ENCODE data around the gene RAP2A.

RAP2A gene

GRCh38 chr13:97505017-97505416, 71.0 kb downstream of the RAP2A start:
- TF ChIP-seq CTCF (IDR thresholded peaks at IDR 0.05; ENCODE audit: poor library complexity, severe bottlenecking): no peak
- no peak for ATAC-seq (ENCODE audit: low read depth)
- no peak overlapping the region for H3K27ac ChIP-seq (ENCODE audit: poor library complexity, severe bottlenecking)
- H3K36me3 ChIP-seq (ENCODE audit: low read depth): no peaks in the 10 kb centered on the region
- no peaks in the 10 kb centered on the region for H3K4me1 ChIP-seq (ENCODE audit: insufficient read depth, poor library complexity, severe bottlenecking)
- H3K9me3 ChIP-seq (ENCODE audit: severe bottlenecking): no peaks in the 10 kb centered on the region
- H3K4me3 ChIP-seq (ENCODE audit: severe bottlenecking): no peak overlapping the region
- no peak for DNase-seq (ENCODE audit: low spot score)
- H3K27me3 ChIP-seq (ENCODE audit: insufficient read depth, poor library complexity, severe bottlenecking): no peaks in the 10 kb centered on the region

- TF ChIP-seq CTCF (IDR thresholded peaks at IDR 0.05; ENCODE audit: poor library complexity, severe bottlenecking): no peak
- ATAC-seq (ENCODE audit: low read depth): no peak
Observed at GRCh38 chr13:97506511-97506910, 72.5 kb downstream of the RAP2A start.

GRCh38 chr13:97512732-97513131, 78.8 kb downstream of the RAP2A start:
- Histone ChIP-seq H3K27ac (ENCODE audit: poor library complexity, severe bottlenecking) (no peak overlapping the region), H3K4me3 (ENCODE audit: severe bottlenecking) (no peak overlapping the region), H3K36me3 (ENCODE audit: low read depth) (no peaks in the 10 kb centered on the region), H3K27me3 (ENCODE audit: insufficient read depth, poor library complexity, severe bottlenecking) (no peaks in the 10 kb centered on the region), H3K4me1 (ENCODE audit: insufficient read depth, poor library complexity, severe bottlenecking) (no peaks in the 10 kb centered on the region), H3K9me3 (ENCODE audit: severe bottlenecking) (no peaks in the 10 kb centered on the region)
- ATAC-seq (ENCODE audit: low read depth): no peak
- no peak for TF ChIP-seq CTCF (IDR thresholded peaks at IDR 0.05; ENCODE audit: poor library complexity, severe bottlenecking)
- DNase-seq (ENCODE audit: low spot score): no peak

More at GRCh38 chr13:97506511-97506910, 72.5 kb downstream of the RAP2A start:
- H3K4me3 ChIP-seq (ENCODE audit: severe bottlenecking): no peak overlapping the region
- H3K27me3 ChIP-seq (ENCODE audit: insufficient read depth, poor library complexity, severe bottlenecking): no peaks in the 10 kb centered on the region
- no peaks in the 10 kb centered on the region for H3K9me3 ChIP-seq (ENCODE audit: severe bottlenecking)
- H3K27ac ChIP-seq (ENCODE audit: poor library complexity, severe bottlenecking): no peak overlapping the region
- no peaks in the 10 kb centered on the region for H3K36me3 ChIP-seq (ENCODE audit: low read depth)
- no peak for DNase-seq (ENCODE audit: low spot score)
- no peaks in the 10 kb centered on the region for H3K4me1 ChIP-seq (ENCODE audit: insufficient read depth, poor library complexity, severe bottlenecking)

GRCh38 chr13:97515643-97516042, 81.7 kb downstream of the RAP2A start:
- no peaks in the 10 kb centered on the region for H3K9me3 ChIP-seq (ENCODE audit: severe bottlenecking)
- H3K4me3 ChIP-seq (ENCODE audit: severe bottlenecking): no peak overlapping the region
- no peak for TF ChIP-seq CTCF (IDR thresholded peaks at IDR 0.05; ENCODE audit: poor library complexity, severe bottlenecking)
- H3K36me3 ChIP-seq (ENCODE audit: low read depth): no peaks in the 10 kb centered on the region
- H3K27ac ChIP-seq (ENCODE audit: poor library complexity, severe bottlenecking): no peak overlapping the region
- H3K4me1 ChIP-seq (ENCODE audit: insufficient read depth, poor library complexity, severe bottlenecking): no peaks in the 10 kb centered on the region
- ATAC-seq (ENCODE audit: low read depth) (no peak), DNase-seq (ENCODE audit: low spot score) (no peak)
- no peaks in the 10 kb centered on the region for H3K27me3 ChIP-seq (ENCODE audit: insufficient read depth, poor library complexity, severe bottlenecking)

- DNase-seq (ENCODE audit: low spot score) (no peak), ATAC-seq (ENCODE audit: low read depth) (no peak)
- Histone ChIP-seq H3K4me1 (ENCODE audit: insufficient read depth, poor library complexity, severe bottlenecking) (no peaks in the 10 kb centered on the region), H3K36me3 (ENCODE audit: low read depth) (no peaks in the 10 kb centered on the region), H3K27me3 (ENCODE audit: insufficient read depth, poor library complexity, severe bottlenecking) (no peaks in the 10 kb centered on the region), H3K4me3 (ENCODE audit: severe bottlenecking) (no peak overlapping the region), H3K27ac (ENCODE audit: poor library complexity, severe bottlenecking) (no peak overlapping the region), H3K9me3 (ENCODE audit: severe bottlenecking) (no peaks in the 10 kb centered on the region)
- no peak for TF ChIP-seq CTCF (IDR thresholded peaks at IDR 0.05; ENCODE audit: poor library complexity, severe bottlenecking)
Observed at GRCh38 chr13:97517967-97518366, 84.0 kb downstream of the RAP2A start.

Measured in RWPE2 (cell line).